B cell (primary cell): ENCODE data around the gene CERS1.

Experiments
- EZH2 ChIP-seq: IDR thresholded peaks from 2 replicates; pipeline ENCODE4 v1.6.1; 2012; ENCODE audit warnings: borderline replicate concordance, low read depth, mild to moderate bottlenecking, moderate library complexity, low read length; ENCODE audit not compliant: insufficient read depth, poor library complexity, severe bottlenecking
- TF ChIP-seq, protein P1 (sequence below): fragments of 200-600 bp; IDR thresholded peaks from one replicate; pipeline ENCODE4 v1.8.0; 2022; ENCODE audit warnings: antibody characterized with exemption, mild to moderate bottlenecking

DNA sequence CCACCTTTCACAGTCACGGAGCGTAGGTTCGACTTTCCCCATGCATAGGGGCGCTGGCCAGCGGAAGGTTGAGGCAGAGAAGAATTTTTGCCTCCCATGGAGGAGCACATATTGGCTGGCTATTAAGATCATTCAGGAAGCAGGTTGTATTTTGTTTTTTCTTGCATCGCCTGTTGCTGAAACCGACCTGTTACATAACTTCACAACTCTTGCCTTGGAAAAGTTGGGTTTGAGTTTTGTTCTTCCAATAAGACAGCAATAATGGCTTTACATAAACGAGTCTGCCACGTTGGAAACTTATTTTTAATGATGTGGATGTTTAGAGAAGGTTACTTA is 62.8 kb downstream of the CERS1 start:
- TF ChIP-seq, protein P1, sequence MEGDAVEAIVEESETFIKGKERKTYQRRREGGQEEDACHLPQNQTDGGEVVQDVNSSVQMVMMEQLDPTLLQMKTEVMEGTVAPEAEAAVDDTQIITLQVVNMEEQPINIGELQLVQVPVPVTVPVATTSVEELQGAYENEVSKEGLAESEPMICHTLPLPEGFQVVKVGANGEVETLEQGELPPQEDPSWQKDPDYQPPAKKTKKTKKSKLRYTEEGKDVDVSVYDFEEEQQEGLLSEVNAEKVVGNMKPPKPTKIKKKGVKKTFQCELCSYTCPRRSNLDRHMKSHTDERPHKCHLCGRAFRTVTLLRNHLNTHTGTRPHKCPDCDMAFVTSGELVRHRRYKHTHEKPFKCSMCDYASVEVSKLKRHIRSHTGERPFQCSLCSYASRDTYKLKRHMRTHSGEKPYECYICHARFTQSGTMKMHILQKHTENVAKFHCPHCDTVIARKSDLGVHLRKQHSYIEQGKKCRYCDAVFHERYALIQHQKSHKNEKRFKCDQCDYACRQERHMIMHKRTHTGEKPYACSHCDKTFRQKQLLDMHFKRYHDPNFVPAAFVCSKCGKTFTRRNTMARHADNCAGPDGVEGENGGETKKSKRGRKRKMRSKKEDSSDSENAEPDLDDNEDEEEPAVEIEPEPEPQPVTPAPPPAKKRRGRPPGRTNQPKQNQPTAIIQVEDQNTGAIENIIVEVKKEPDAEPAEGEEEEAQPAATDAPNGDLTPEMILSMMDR, result no peak
- no peak for TF ChIP-seq EZH2
